ENCODE measurements around the gene ULK1. TPM values are rescaled to one million over a fixed set of nuclear protein-coding genes. Genes with fewer than 3 reads are reported as not detected.
A peak's percentile ranks its signal among the peaks of the same experiment; 100 is the strongest.

ULK1 gene
- total and polyA plus RNA-seq, 2 of the 13 experiments (the other 11 are each of a cell fraction or from before 2014, with no cell fraction given): 2.8 to 10.1 TPM

GRCh38 chr12:131949431-131950181 lies 55.2 kb downstream of the ULK1 start, which contains the start of gene EP400 (continued):
- peak; percentile 71; the same call in 1 of the 2 replicates for TF ChIP-seq ARID4A (CRISPR knock-in tag; IDR thresholded peaks at IDR 0.05; ENCODE audit: borderline replicate concordance)
- TF ChIP-seq RARA (CRISPR knock-in tag; IDR thresholded peaks at IDR 0.05): no peak
- no peak for TF ChIP-seq GZF1 (CRISPR knock-in tag; IDR thresholded peaks at IDR 0.05)
- no peak for TF ChIP-seq ZNF274 (CRISPR knock-in tag; IDR thresholded peaks at IDR 0.05)
- TF ChIP-seq DRAP1 (CRISPR knock-in tag; IDR thresholded peaks at IDR 0.05): no peak
- peak; percentile 78; the same call in 1 of the 2 replicates for TF ChIP-seq YEATS4 (CRISPR knock-in tag; IDR thresholded peaks at IDR 0.05; ENCODE audit: borderline replicate concordance)
- TF ChIP-seq FOXO4 (CRISPR knock-in tag; conservative IDR thresholded peaks at IDR 0.05): no peak
- TF ChIP-seq TOPORS (CRISPR knock-in tag; IDR thresholded peaks at IDR 0.05): peak; percentile 88
- TF ChIP-seq ZNF773 (CRISPR knock-in tag; IDR thresholded peaks at IDR 0.05; ENCODE audit: borderline replicate concordance): peak; percentile 41; the same call in 1 of the 2 replicates
- no peak for TF ChIP-seq ZFP1 (CRISPR knock-in tag; IDR thresholded peaks at IDR 0.05)
- peak; percentile 85 for TF ChIP-seq SKIL (CRISPR knock-in tag; IDR thresholded peaks at IDR 0.05; ENCODE audit: borderline replicate concordance)
- TF ChIP-seq NFATC3 (CRISPR knock-in tag; IDR thresholded peaks at IDR 0.05): no peak
- TF ChIP-seq ZNF496 (CRISPR knock-in tag; IDR thresholded peaks at IDR 0.05; ENCODE audit: insufficient replicate concordance): no peak
- TF ChIP-seq ZNF800 (CRISPR knock-in tag; IDR thresholded peaks at IDR 0.05): no peak
- no peak for TF ChIP-seq MAFG (CRISPR knock-in tag; IDR thresholded peaks at IDR 0.05)
- TF ChIP-seq ZNF3 (CRISPR knock-in tag; IDR thresholded peaks at IDR 0.05): no peak
- TF ChIP-seq POGK (CRISPR knock-in tag; conservative IDR thresholded peaks at IDR 0.05): peak; percentile 95

All from HepG2 (cell line).